SH-SY5Y (cell line): ENCODE results near the gene FRMD4A.

ENCODE experiments used
- GATA2 ChIP-seq: IDR thresholded peaks from 2 replicates; pipeline ENCODE4 v1.6.1; 2011; ENCODE audit warnings: mild to moderate bottlenecking, low read depth, low read length
- GATA3 ChIP-seq: IDR thresholded peaks from 2 replicates; pipeline ENCODE4 v1.6.1; 2011; ENCODE audit warnings: low read depth, mild to moderate bottlenecking, low read length, moderate library complexity

DNA sequence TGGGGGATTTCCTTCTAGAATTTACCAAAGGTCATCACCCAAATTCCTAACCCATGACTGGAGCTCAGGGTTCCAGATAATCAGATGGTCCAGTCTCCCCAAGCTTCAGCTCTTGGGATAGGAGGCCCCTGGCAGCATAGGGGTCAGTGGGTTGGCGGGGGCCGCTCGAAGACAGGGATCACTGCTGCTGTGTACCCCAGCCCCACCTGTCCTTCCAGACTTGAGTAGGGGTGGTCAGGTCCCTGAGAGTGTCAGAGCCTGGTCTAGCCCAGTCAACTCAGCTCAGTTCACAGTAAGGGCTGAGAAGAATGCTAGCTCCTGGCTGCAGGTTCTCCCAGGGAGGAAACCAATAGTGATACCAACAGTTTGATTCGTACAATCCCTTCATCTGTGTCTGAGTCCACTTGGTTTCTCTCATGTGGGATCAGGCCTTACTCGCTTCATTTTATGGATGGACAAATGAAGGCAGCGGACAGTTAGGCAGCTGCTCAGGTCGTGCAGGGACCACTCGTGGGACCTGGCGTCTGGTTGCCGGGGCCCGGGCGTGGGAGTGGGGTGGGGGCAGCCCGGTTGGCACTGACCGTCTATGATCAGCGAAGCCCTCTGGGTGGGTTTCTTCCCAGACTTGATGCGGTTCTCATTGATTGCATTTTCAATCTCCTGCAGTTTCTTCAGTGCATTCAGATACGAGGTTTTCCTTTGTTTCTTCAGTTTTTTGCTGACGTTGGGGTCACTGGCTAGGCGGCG lies 665.0 kb downstream of the FRMD4A start:
- no peak for TF ChIP-seq GATA2
- no peak for TF ChIP-seq GATA3
